CD1c-positive myeloid dendritic cell (primary cell): ENCODE data around the gene SKOR2.
"Not testable (repeated sequence)": the region's sequence is repeated elsewhere in the genome, so short reads cannot be mapped to it uniquely, and the experiment has no call there.

Experiments
- DNase-seq: peaks from one replicate; pipeline ENCODE4 v3.0.0-alpha.2; 2016; ENCODE audit errors: extremely low spot score

SKOR2 gene

DNA sequence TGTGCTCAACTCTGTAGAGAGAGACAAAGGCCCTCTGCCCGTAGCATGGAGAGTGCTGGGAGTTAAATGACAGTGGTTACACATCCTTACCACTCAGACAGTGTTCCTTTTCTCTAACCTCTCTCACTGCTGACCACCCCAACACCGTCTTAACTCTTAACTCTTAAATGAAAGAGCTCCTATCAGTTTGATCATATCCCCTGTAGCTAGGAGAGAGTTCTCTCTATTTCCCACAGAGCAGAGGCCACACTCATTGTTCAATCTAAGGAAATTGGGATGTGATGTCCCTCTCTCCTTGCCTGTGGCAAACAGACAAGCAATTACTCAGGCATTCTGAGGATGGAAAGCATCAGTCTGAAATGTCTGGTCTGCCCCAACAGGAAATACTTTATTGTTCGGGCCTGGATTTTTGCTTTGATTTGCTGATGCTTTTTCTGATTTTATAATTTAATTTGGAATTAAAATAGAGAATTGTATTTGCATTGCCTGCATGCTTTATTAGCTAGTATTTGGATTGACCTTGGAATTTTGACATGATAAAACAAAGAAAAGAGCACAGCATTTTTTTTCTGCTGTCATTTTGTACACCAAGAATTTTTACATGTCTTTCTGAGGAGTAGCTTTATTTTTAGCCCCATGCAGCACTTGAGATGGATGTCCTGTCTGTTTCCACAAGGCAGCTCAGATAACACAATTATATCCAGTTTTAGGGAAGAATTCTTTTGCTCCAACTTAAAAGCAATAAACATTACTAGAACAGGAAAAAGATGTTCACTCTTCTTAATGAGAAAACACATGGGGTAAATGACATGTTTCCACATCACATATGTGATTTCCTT is 47.6 kb downstream of the SKOR2 start:
- no peak for DNase-seq

GRCh38 chr18:47195961-47196360 is 55.5 kb downstream of the SKOR2 start:
- not testable (repeated sequence) for DNase-seq

DNA sequence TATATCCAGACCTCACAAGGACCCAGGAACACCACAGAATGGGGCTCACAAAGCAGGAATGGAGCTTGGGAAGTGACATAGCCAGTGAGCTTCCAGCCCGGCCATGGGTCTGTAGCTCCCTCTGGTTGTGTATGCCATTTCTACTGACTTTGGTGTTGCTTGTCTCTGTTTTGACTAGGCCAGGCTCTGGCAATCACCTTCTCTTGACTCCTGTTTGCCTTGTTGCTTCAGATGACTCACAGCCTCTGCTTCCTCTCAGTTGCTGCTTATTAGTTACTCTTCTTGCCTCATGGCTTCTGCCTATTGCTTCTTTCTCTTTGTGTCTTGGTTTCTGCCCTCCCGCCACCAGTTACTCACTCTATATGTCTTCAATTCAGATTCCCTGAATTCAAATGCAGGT is 59.5 kb downstream of the SKOR2 start:
- DNase-seq = no peak

- DNase-seq = no peak
Observed at GRCh38 chr18:47187721-47188120, 63.7 kb downstream of the SKOR2 start.

DNA sequence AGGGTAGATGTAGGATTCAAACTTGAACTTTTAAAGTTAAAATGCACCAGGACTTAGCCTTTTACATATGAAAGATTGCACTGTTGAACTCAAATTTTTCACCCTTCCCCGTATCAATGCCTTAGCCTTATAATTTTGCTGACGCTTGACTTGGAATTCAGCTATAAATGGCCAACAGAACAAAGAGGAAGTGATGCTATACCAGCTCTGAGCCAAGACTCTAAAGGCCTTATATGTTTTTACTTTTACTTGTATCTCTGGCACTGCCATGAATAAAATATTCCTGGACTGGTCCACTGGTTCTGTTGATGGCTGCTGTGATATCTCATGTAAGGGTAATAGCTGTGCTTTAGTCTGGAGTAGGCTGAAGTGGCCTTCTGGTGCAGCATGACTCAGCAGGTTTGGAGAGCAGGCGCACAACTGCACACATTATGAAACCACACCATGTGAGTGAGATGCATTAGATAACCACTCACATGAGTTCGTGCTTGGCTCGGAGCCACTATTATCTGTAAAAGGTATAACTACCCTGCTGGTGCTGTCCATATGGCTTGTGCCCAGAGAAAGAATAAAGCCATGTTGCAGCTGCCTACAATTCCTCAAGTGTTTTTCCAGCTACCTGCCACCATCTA is 66.9 kb downstream of the SKOR2 start:
- peak; percentile 58 for DNase-seq

DNA sequence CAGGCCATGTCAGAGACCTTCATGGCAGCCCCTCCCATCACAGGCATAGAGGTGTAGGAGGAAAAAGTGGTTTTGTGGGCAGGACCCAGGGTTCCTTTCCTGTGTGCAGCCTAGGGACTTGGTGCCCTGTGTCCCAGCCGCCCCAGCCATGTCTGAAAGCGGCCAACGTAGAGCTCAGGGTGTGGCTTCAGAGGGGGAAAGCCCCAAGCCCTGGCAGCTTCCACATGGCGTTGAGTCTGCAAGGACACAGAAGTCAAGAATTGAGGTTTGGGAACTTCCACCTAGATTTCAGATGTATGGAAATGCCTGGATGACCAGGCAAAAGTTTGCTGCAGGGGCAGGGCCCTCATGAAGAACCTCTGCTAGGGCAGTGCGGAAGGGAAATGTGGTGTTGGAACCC is 69.3 kb downstream of the SKOR2 start:
- not testable (repeated sequence) for DNase-seq

DNA sequence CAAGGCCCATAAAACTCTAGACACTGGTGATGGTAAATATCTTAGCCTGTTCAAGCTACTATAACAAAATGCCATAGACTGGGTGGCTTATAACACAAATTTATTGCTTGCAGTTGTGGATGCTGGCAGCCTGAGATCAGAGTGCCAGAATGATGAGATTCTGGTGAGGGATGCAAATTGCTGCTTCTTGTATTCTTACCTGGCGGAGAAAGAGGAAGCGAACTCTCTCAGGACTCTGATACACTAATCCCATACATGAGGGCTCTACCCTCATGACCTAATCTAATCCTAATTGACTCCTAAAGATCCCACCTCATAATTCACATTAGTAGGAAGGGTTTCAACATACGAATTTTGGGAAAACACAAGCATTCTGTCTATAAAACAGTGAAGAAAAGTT is 70.7 kb downstream of the SKOR2 start:
- no peak for DNase-seq

- DNase-seq = no peak
Observed at GRCh38 chr18:47179520-47179919, 71.9 kb downstream of the SKOR2 start.

- DNase-seq = peak; percentile 93
Observed at GRCh38 chr18:47175898-47176575, 75.4 kb downstream of the SKOR2 start, which contains the start of gene IER3IP1. Gene IER3IP1, minus strand, starts transcription at chr18:47176364. Its CDS starts 87 bp downstream, at chr18:47176277.

GRCh38 chr18:47175283-47175897 is 76.1 kb downstream of the SKOR2 start:
- DNase-seq = no peak

- no peak for DNase-seq
Observed at GRCh38 chr18:47174545-47175116, 76.8 kb downstream of the SKOR2 start.

DNA sequence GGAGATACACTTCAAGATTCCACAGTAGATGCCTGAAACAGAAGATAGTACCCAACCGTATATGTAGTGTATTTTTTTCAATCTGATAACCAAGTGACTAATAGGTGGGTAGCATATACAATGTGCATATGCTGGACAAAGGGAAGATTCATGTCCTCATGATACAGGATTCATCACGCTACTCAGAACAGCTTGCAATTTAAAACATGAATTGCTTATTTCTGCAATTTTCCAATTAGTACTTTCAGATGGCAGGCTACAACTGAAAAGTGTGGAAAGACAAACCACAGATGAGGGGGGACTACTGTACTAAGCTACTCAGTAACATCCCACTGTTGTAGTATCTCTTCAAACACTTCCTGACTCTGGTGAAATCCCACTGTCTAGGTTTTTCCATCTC is 79.0 kb downstream of the SKOR2 start:
- DNase-seq = no peak

GRCh38 chr18:47168913-47169312 is 82.5 kb downstream of the SKOR2 start:
- no peak for DNase-seq

DNA sequence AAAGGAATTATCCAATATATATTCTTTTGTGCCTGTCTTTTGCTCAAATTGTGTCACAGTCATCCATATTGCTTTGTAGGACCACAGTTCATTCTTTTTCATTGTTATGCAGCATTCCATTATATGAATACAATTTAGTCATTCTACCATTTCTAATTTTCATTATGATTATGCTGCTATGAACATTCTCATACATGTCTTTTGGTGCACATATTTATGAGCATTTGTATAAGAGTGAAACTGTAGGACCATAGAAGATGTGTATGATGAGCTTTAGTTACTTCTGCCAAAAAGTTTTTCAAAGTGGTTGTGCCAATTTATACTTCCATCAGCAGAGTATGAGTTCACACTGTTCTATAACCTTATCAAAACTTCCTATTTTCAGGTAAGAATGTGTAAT is 83.0 kb downstream of the SKOR2 start:
- no peak for DNase-seq

GRCh38 chr18:47166294-47166693 is 85.2 kb downstream of the SKOR2 start:
- no peak for DNase-seq

DNA sequence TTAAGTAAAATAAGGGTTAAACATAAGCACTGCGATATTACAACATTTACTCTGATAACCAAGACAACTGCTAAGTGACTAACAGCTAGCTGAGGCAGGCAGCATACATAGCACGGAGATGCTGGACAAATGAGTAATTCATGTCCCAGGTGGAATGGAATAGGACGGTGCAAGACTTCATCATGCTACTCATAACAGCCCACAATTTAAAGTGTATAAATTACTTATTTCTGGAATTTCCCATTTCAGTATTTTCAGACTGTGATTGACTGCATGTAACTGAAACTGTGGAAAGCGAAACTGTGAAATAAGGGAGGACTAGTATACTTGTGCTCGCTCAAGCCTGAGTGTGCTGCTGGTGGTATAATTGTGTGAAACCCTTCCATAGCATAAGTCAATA is 88.2 kb downstream of the SKOR2 start:
- DNase-seq = no peak

DNA sequence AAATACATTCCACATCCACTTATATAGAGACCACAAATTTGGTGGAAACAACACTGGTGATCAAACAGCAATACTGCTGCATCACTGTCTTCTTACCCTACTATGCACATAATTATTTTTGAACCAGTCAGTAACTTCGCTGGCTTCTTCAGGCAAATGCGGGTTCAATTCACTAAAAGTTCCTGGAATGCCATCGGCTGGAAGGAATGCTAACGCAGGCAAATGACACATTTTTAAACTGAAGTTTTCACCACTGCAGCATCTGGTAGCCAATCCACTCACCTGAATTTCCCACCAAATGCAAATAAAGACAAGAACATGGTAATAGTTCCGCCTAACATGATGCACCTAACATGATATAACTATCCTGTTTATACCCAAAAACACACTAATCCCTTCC is 91.2 kb downstream of the SKOR2 start:
- no peak for DNase-seq

- not testable (repeated sequence) for DNase-seq
Observed at GRCh38 chr18:47158404-47158803, 93.1 kb downstream of the SKOR2 start.
